A172 (cell line): ENCODE data around the gene ZYG11B. TPM values are rescaled to one million over a fixed set of nuclear protein-coding genes. Genes with fewer than 3 reads are reported as not detected.
"Not testable (repeated sequence)": the region's sequence is repeated elsewhere in the genome, so short reads cannot be mapped to it uniquely, and the experiment has no call there.

Experiments used
- DNase-seq: peaks from one replicate; pipeline ENCODE4 v3.0.0-alpha.2; 2015; ENCODE audit warnings: low spot score
- total RNA-seq: library from RNA; depleted of rRNA; stranded (reverse); fragments of >200 nt; shearing (Covaris generic); gene quantifications from 2 replicates; pipeline ENCODE4 v1.2.3, GENCODE V29; 2014

Gene ZYG11B
- total RNA-seq, 1 experiment from 2014 or later = 24.3 TPM

- DNase-seq = peak; percentile 78
Observed at GRCh38 chr1:52707927-52708655, 18.2 kb upstream of the ZYG11B start.

- no peak for DNase-seq
Observed at GRCh38 chr1:52709016-52709415, 17.2 kb upstream of the ZYG11B start.

GRCh38 chr1:52713590-52713989 lies 12.7 kb upstream of the ZYG11B start:
- no peak for DNase-seq

- DNase-seq = not testable (repeated sequence)
Observed at GRCh38 chr1:52715296-52715695, 11.0 kb upstream of the ZYG11B start.

GRCh38 chr1:52723260-52723659 lies 3.0 kb upstream of the ZYG11B start:
- no peak for DNase-seq

GRCh38 chr1:52725903-52726264 lies 369 bp upstream of the ZYG11B start:
- DNase-seq = no peak

- peak; percentile 1 for DNase-seq
Observed at GRCh38 chr1:52727114-52727586, 897 bp downstream of the ZYG11B start.

GRCh38 chr1:52727956-52728656 lies 1.9 kb downstream of the ZYG11B start:
- DNase-seq = no peak

- no peak for DNase-seq
Observed at GRCh38 chr1:52733368-52733767, 7.1 kb downstream of the ZYG11B start.

GRCh38 chr1:52735371-52735770 lies 9.1 kb downstream of the ZYG11B start:
- DNase-seq = not testable (repeated sequence)

- DNase-seq = no peak
Observed at GRCh38 chr1:52738148-52738547, 11.9 kb downstream of the ZYG11B start.

GRCh38 chr1:52738893-52739292 lies 12.6 kb downstream of the ZYG11B start:
- no peak for DNase-seq

- DNase-seq = no peak
Observed at GRCh38 chr1:52739699-52740467, 13.6 kb downstream of the ZYG11B start.

GRCh38 chr1:52741259-52741658 lies 15.0 kb downstream of the ZYG11B start:
- no peak for DNase-seq

GRCh38 chr1:52746189-52746588 lies 19.9 kb downstream of the ZYG11B start:
- DNase-seq = no peak

- no peak for DNase-seq
Observed at GRCh38 chr1:52747450-52747849, 21.2 kb downstream of the ZYG11B start.

- DNase-seq = no peak
Observed at GRCh38 chr1:52748119-52748518, 21.9 kb downstream of the ZYG11B start.

GRCh38 chr1:52749496-52749895 lies 23.2 kb downstream of the ZYG11B start:
- DNase-seq = not testable (repeated sequence)

GRCh38 chr1:52750139-52750538 lies 23.9 kb downstream of the ZYG11B start:
- not testable (repeated sequence) for DNase-seq

GRCh38 chr1:52751589-52752483 lies 25.6 kb downstream of the ZYG11B start:
- DNase-seq = peak; percentile 23

- DNase-seq = no peak
Observed at GRCh38 chr1:52752484-52752826, 26.2 kb downstream of the ZYG11B start.

- no peak for DNase-seq
Observed at GRCh38 chr1:52753169-52753568, 26.9 kb downstream of the ZYG11B start.
